ENCODE measurements around the gene NOL7. TPM values are rescaled to one million over a fixed set of nuclear protein-coding genes. Genes with fewer than 3 reads are reported as not detected.

NOL7 gene
- total and polyA plus RNA-seq, 2 of the 8 experiments (the other 6 are each of a cell fraction or from before 2014, with no cell fraction given) = 16.4 to 70.4 TPM

- Histone ChIP-seq H2BK20ac (ENCODE audit: low read length) (no peak overlapping the region), H3K14ac (ENCODE audit: insufficient read length) (no peak overlapping the region), H3K36me3 (ENCODE audit: control insufficient read depth in 2 of 4, insufficient read depth in 4 of 4, low read length in 3 of 4) (no peaks in the 10 kb centered on the region), H4K20me1 (replicated peaks in 1 of 2; ENCODE audit: control insufficient read depth in 1 of 2, insufficient read depth in 2 of 2, low read length in 2 of 2) (no peaks in the 10 kb centered on the region), H2BK120ac (replicated peaks; ENCODE audit: low read depth, low read length) (no peak overlapping the region), H2AFZ (ENCODE audit: low read length) (peak overlapping the region; percentile 95), H3K79me2 (ENCODE audit: control insufficient read depth in 1 of 2, insufficient read depth in 2 of 2, low read length in 2 of 2) (peaks cover 0 to 23% of the 10 kb centered on the region in 2 experiments; a peak in 2 of 4 replicates), H3K9me3 (ENCODE audit: insufficient read depth in 2 of 2, low read depth in 1 of 2, low read length in 1 of 2) (no peaks in the 10 kb centered on the region), H3K23me2 (ENCODE audit: low read depth, low read length) (peaks cover 5% of the 10 kb centered on the region), H3K9ac (replicated peaks in 1 of 4; ENCODE audit: extremely low read depth in 1 of 4, low read depth in 3 of 4, low read length in 3 of 4) (peak overlapping the region in 3 of 4 experiments; percentile 60 to 77 (median 76); a peak in 5 of 7 replicates), H2BK5ac (ENCODE audit: low read depth, low read length) (no peak overlapping the region), H3K79me1 (ENCODE audit: low read depth, low read length) (no peaks in the 10 kb centered on the region), H3K18ac (ENCODE audit: extremely low read depth, low read length) (peak overlapping the region; percentile 91; the same call in 1 of the 2 replicates), H3K4me3 (ENCODE audit: extremely low read depth in 1 of 4, insufficient read depth in 2 of 4, low read depth in 3 of 4, low read length in 4 of 4) (peak overlapping the region; percentile 55 to 78 (median 66); a peak in 6 of 8 replicates), H3K56ac (replicated peaks; ENCODE audit: insufficient read length, low read depth, low read length) (no peak overlapping the region), H3K27me3 (replicated peaks in 1 of 4; ENCODE audit: control insufficient read depth in 3 of 4, extremely low read depth in 1 of 4, insufficient read depth in 3 of 4, low read length in 3 of 4) (no peaks in the 10 kb centered on the region), H3K4ac (replicated peaks; ENCODE audit: insufficient read length, low read depth, low read length) (no peak overlapping the region), H4K91ac (replicated peaks; ENCODE audit: insufficient read length, low read length) (no peak overlapping the region), H2BK15ac (ENCODE audit: low read length) (no peak overlapping the region), H3K4me2 (ENCODE audit: insufficient read depth in 1 of 2, low read depth in 2 of 2, low read length in 2 of 2) (peak overlapping the region; percentile 71 to 83), H4K8ac (ENCODE audit: extremely low read depth, insufficient read depth, low read length) (no peak overlapping the region), H3K4me1 (replicated peaks in 1 of 4; ENCODE audit: control insufficient read depth in 3 of 4, insufficient read depth in 4 of 4, low read length in 3 of 4) (peaks cover 2 to 6% (median 5%) of the 10 kb centered on the region in 4 experiments; a peak in 6 of 7 replicates), H2BK12ac (ENCODE audit: low read depth, low read length) (0 out of 2 replicates have a peak overlapping the region, but pooled peaks have one; percentile 88), H2AK5ac (ENCODE audit: low read depth, low read length) (peak overlapping the region; percentile 17; the same call in 1 of the 2 replicates), H4K5ac (ENCODE audit: insufficient read length, low read depth, low read length) (no peak overlapping the region), H3K27ac (ENCODE audit: low read depth, low read length) (peak overlapping the region; percentile 71), H3K23ac (ENCODE audit: insufficient read length) (no peak overlapping the region)
- CTCF ChIA-PET (ENCODE audit: partially characterized antibody) = interaction anchor here (0.9 to 3.9 kb wide), 12 partner anchors 11 to 225 kb away, joined by 3 to 24 read pairs (median 3); no protein-coding TSS in a partner anchor
- FAIRE-seq (no peak), DNase-seq (ENCODE audit: low read depth in 1 of 2, low spot score in 2 of 2) (no peak)
- POLR2A ChIA-PET (ENCODE audit: partially characterized antibody) = interaction anchor here (1.3 to 5.1 kb wide), 6 partner anchors 11 to 244 kb away, joined by 3 to 29 read pairs (median 6); partner anchors contain the start of genes GFOD1 and TBC1D7
- WGBS, 2 experiments (ENCODE audit: extremely low coverage in 1 of 2, insufficient coverage in 1 of 2, insufficient read length in 1 of 2, insufficient replicate concordance in 2 of 2, low coverage in 1 of 2, low lambda C conversion rate in 2 of 2, missing lambda C conversion rate in 1 of 2) = 83% methylated on average over 16 of the region's 16 CpGs; no CpG with 5 or more reads in 1 of the 2 experiments
- TF ChIP-seq KDM4A (IDR thresholded peaks at IDR 0.05; ENCODE audit: low read depth, low read length, severe bottlenecking) = no peak
- TF ChIP-seq RNF2 (IDR thresholded peaks at IDR 0.05; ENCODE audit: borderline replicate concordance, low read depth, low read length, missing control alignments, poor library complexity, severe bottlenecking) = no peak
- TF ChIP-seq MAX (IDR thresholded peaks at IDR 0.05) = no peak
- TF ChIP-seq POLR2A (IDR thresholded peaks at IDR 0.05; ENCODE audit: control extremely low read depth in 1 of 2, low read depth in 2 of 2, low read length in 2 of 2) = peak in 1 of 2 experiments; percentile 17; a peak in 1 of 3 replicates
- TF ChIP-seq CHD2 (IDR thresholded peaks at IDR 0.05; ENCODE audit: low read length) = no peak
These were observed 42.0 kb upstream of the NOL7 start for GRCh38 chr6:13572951-13573654.
